GM18519 (cell line): ENCODE data around the gene HEXA.

ENCODE experiments used
- ATAC-seq: cut with Tn5 transposase; IDR thresholded peaks from one replicate; pipeline ENCODE4 v1.9.1; 2021; ENCODE audit warnings: mild to moderate bottlenecking, moderate library complexity; ENCODE audit not compliant: unreplicated experiment, low FRiP score

HEXA gene

GRCh38 chr15:72377331-72377730, 1.5 kb upstream of the HEXA start:
- no peak for ATAC-seq

- ATAC-seq: peak; percentile 17
These were observed 341 bp downstream of the HEXA start for GRCh38 chr15:72375501-72375845.

- ATAC-seq: no peak
These were observed 3.5 kb downstream of the HEXA start for GRCh38 chr15:72372361-72372760.

GRCh38 chr15:72369964-72370363, 5.8 kb downstream of the HEXA start:
- ATAC-seq: no peak

- ATAC-seq: no peak
These were observed 6.9 kb downstream of the HEXA start for GRCh38 chr15:72368899-72369298.

- no peak for ATAC-seq
These were observed 7.5 kb downstream of the HEXA start for GRCh38 chr15:72368325-72368724.

GRCh38 chr15:72365844-72366243, 10.0 kb downstream of the HEXA start:
- ATAC-seq: peak; percentile 54

GRCh38 chr15:72361176-72361575, 14.6 kb downstream of the HEXA start:
- no peak for ATAC-seq

GRCh38 chr15:72358650-72359171, 17.1 kb downstream of the HEXA start:
- ATAC-seq: no peak

- no peak for ATAC-seq
These were observed 17.7 kb downstream of the HEXA start for GRCh38 chr15:72358121-72358520.

GRCh38 chr15:72354496-72354895, 21.3 kb downstream of the HEXA start:
- ATAC-seq: no peak

GRCh38 chr15:72353266-72353665, 22.5 kb downstream of the HEXA start:
- no peak for ATAC-seq

GRCh38 chr15:72345806-72346205, 30.0 kb downstream of the HEXA start:
- ATAC-seq: no peak

- no peak for ATAC-seq
These were observed 30.5 kb downstream of the HEXA start for GRCh38 chr15:72345280-72345679.

GRCh38 chr15:72344602-72345001, 31.2 kb downstream of the HEXA start:
- ATAC-seq: no peak

GRCh38 chr15:72342385-72342784, 33.4 kb downstream of the HEXA start:
- ATAC-seq: no peak

- no peak for ATAC-seq
These were observed 34.5 kb downstream of the HEXA start for GRCh38 chr15:72341361-72341760.

GRCh38 chr15:72340366-72340765, 35.4 kb downstream of the HEXA start:
- ATAC-seq: no peak

- ATAC-seq: no peak
These were observed 36.0 kb downstream of the HEXA start for GRCh38 chr15:72339777-72340177.

GRCh38 chr15:72338617-72339321, 37.0 kb downstream of the HEXA start:
- no peak for ATAC-seq

- no peak for ATAC-seq
These were observed 37.7 kb downstream of the HEXA start for GRCh38 chr15:72338148-72338547.

GRCh38 chr15:72334842-72335241, 41.0 kb downstream of the HEXA start:
- no peak for ATAC-seq

GRCh38 chr15:72331021-72331420, 44.8 kb downstream of the HEXA start:
- no peak for ATAC-seq
